NCI-H2227 (cell line): Measurements from ENCODE around the gene NRXN2.

Experiments used
- DNase-seq: peaks from one replicate; lab custom pipeline; 2025; ENCODE audit not compliant: unreplicated experiment; lab: John Stamatoyannopoulos, UW

The NRXN2 gene

GRCh38 chr11:64654439-64654838, 68.6 kb downstream of the NRXN2 start:
- DNase-seq = no peak

GRCh38 chr11:64653388-64653973, 69.5 kb downstream of the NRXN2 start:
- DNase-seq = no peak

DNA sequence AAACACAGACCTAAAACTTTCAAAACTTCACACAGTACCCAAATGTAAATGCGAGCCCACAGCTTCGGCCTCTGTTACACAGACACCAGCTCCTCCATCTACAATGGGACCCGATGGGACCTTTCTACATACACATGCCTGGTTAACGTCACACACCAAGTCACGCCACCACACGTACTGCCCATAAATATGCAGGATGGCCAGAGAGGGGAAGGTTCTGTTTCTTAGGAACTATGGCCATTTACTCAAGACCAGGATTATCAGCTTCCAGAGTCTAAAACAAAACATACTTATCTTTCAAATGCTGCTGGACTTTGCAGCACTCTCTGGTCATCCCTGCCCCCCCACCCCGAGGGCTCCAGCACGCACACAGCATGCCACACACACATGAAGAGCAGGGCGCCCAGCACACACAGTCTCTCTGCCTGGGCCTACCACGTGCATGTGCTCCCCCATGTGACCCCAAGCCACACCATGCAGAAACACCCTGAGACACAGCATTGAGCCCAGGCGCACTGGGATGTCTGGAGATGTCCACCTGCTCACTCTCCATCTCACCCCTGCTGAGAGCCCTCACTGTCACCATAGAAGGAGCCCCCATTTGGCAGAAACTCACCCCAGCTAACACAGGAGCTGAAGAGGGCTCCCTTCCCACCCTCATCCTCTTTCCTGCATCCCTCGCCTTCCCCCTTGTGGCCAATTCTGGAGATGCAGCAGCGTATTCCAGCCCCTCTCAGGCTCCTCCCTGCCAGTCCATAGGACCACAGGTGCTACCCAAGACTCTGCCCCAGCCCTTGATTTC, 70.2 kb downstream of the NRXN2 start:
- peak; percentile 91 for DNase-seq

DNA sequence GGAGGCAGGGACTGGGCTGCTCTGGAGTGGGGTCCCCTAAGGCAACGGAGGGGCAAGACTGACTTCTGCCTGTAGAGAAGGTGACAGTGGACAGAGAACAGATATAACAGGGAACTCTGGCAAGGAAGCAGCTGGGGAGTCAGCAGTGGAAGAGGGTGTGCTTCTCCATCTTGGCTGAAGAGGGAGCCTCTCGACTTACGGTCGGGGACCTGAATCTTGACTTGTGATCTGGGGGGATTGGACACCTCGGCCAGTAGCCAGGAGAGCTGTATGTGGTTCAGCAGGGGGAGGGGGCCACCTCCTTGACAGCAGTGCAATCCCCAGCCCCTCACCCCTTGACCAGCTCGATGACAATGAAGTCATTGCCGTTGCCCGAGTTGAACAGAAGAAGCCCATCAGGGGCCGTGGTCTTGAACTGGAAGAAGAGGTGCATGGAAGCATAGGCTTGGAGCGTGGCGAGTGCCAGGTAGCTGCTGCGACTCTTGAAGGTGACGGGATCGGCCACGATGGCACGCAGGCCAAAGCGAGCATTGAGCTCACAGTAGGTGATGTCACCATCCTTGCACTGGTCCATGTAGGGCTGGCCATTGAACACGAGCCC, 72.0 kb downstream of the NRXN2 start:
- DNase-seq = no peak

GRCh38 chr11:64649291-64649697, 73.7 kb downstream of the NRXN2 start:
- DNase-seq = peak; percentile 39

- DNase-seq = no peak
Observed at GRCh38 chr11:64648551-64648950, 74.4 kb downstream of the NRXN2 start.

DNA sequence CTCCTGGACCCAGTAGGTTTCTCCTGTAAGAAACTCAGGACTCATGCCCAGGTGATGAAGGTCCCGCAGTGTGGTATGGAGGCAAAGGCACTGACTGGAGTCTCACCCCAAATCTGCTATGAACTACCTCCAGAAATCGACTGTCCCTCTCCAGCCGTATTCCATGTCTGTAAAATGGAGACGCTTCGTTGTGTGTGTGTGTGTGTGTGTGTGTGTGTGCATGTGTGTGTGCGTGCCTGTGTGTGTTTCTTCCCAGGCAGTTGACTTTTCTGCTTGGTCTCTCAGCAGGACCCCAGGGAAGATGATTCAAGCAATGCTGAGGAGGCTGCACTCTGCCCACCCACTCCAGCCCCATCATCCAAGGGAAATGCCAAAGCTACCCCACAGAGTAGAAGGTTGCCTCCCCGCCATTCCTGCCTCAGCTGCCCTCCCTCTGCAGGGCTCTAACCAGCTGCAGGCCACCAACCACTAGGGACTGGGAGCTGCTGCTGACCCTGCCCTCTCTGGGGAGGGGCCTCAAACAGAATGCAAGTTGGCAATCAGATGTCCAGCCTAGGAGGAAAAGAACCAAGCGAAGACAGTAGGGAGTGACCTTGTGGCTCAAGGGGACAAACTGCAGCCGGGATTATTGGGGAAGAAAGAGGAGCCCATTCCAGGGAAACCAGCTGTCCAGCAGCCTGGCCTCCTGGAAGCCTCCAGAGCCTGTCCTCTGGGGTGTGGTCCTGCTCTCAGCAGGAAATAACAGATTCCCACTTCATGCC, 75.8 kb downstream of the NRXN2 start:
- DNase-seq = no peak

DNA sequence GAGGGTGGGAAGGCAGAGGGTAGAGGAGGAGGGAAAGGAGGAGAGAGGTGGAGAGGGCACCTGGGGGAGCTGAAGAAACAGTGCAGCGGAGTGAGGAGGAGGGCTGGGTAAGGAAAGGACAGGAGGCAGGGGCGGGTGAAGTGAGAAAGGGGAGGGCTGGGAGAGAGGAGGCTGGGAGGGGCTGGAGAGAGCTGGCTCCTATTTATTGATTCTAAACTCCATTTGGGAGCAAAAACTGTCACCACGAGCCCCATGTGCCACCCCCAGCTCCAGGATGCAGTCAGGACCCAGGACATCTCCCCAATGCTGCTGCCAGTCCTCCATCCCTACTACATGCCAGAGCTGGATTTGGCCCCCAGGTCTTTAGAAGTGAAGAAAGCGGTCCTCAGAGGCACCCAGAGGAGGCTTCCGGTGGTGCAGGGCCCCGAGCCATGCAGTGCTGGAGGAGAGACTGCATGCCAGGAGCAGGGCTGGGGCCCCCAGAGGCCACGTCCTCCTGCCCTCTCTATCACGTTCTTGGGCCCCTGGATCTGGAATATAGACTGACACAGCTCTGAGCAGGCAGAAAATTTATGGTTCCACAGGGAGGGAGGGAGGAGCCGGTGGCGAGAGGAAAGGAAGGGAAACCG, 78.2 kb downstream of the NRXN2 start:
- peak; percentile 65 for DNase-seq

- DNase-seq = peak; percentile 68
Observed at GRCh38 chr11:64643920-64644646, 78.9 kb downstream of the NRXN2 start.

GRCh38 chr11:64643256-64643881, 79.6 kb downstream of the NRXN2 start:
- DNase-seq = peak; percentile 85

DNA sequence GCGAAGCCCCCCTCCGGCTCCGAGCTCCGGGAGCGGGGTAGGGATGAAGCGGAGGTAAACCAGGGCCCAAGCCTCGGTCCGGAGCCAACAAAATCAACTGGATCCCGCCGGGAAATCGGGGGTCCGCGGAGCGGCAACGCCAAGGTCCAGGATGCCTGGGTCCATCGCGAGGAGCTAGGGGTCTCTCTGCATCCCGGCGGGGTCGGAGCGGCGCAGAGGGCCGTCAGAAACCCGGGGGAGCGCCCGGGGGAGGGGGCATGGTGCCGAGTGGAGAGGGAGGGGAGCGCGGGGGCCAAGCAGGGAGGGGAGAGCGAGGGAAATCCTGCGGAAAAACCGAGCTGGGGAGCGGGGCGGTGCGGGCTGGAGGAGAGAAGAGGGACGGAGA, 80.1 kb downstream of the NRXN2 start:
- DNase-seq = no peak

DNA sequence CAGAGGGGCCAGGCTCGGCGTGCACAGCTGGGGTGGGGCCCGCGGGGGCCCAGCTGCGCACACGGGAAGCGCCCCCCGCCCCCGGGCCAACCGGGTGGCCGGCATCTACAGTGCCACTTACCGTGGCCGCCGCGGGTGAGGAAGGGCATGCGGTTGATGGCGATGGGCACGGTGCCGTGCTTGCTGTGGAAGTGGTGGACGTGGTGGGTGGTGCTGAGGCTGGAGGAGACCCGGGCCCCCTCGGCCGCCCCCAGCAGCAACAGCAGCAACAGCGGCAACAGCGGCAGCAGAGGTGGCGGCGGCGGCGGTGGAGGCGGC, 80.6 kb downstream of the NRXN2 start:
- no peak for DNase-seq

DNA sequence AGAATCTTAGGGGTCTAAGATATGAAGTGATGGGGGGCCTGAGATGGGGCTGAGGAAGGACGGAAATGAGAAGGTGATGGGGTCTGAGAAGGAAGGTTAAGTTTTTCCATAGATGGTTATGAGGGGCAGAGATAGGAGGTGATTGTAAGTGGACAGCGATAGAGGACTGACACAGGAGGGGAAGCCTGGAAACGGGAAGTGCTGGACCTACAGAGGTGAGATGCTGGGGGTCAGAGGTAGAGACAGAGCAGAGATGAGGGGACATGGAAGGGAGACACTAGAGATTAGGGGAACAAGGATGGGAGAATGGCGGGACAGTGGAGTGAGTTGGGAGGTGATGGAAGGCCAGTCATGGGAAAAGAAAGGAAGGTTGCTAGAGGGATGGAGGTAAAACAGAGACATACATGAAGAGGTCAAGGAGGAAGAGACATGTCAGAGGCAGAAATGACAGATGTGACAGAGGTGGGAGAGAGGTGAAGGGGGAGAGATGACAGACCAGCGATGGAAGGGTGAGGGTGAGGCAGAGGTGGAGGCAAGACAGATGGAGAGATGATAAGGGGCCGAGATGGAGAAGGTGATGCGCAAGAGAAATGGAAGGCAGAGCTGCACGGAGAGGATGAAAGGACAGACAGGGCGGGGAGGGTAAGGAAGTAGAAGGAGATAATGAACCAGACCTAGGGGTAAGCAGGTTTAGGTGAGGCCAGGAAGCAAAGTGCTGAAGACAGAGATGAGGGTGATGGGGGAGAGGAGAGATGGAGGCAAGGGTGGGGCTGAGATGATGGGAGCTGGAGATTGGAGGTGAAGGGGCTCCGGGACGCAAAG, 81.2 kb downstream of the NRXN2 start:
- no peak for DNase-seq

DNA sequence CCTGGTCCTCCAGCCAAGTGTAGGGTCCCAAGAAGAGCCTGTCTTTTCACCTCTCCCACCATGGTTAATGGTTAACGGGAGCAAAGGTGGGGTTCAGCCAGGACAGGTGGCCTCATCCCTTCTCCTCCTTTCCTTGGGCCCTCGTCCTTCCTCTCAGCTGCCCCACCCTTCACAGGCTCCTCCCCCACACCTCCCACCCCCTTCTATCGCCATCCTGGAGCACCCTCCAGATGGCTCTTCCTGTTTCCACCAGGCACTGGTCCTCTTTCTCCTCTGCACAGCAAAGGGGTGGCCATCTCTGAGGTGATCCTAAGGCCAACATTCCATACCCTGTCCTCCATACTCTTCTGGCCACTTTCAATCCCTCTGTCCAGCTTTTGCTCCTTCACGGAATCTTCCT, 83.1 kb downstream of the NRXN2 start:
- DNase-seq = no peak

GRCh38 chr11:64638829-64639228, 84.2 kb downstream of the NRXN2 start:
- DNase-seq = no peak

GRCh38 chr11:64638018-64638665, 84.9 kb downstream of the NRXN2 start:
- DNase-seq = peak; percentile 93

DNA sequence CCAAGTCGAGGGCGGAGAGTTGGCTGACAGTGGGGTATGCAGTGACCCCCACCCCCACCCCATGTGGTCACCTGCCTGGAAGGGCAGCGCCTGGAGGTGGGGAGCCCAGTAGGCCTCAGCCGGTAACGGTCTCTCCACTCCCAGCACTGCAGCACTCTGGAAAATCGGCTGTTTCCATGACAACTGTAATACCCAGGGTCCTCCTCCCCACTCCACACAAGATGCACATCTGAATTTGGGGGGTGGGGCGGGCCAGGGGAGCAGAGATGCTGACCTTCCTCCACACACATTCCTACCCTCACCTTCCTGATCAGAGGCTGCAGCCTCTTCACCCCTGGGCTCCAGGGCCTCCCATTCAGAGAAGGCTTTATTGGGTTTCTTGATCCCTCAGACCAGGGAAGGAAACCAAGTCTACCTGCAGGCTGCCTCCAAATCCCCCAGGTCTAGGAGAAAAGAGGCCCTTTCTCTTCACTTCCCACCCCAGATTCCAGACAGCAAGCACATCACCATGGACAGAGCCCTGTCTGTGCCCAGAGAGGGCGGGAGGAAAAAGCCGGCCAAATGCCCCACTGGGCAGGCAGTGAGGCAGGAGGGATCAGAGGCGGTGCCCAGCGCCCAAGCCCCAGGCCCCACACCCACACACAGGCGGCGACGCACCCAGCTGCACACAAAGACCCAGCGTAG, 85.5 kb downstream of the NRXN2 start:
- peak; percentile 76 for DNase-seq

- no peak for DNase-seq
Observed at GRCh38 chr11:64633555-64634159, 89.3 kb downstream of the NRXN2 start.
